ENCODE data around the gene MPZL1. TPM values are rescaled to one million over a fixed set of nuclear protein-coding genes. Genes with fewer than 3 reads are reported as not detected.
"Not testable (repeated sequence)": the region's sequence is repeated elsewhere in the genome, so short reads cannot be mapped to it uniquely, and the experiment has no call there.

The MPZL1 gene
- total RNA-seq, 1 donor from 2014 or later = 36.7 TPM

GRCh38 chr1:167821969-167822685 is 100.3 kb downstream of the MPZL1 start:
- intact Hi-C loops (cut with micrococcal nuclease) = no loop called here
- Mint-ChIP-seq H3K4me3 (ENCODE audit: low read depth) (no peak overlapping the region), H3K36me3 (ENCODE audit: low read depth) (no peaks in the 10 kb centered on the region), H3K9me3 (no peaks in the 10 kb centered on the region), H3K27me3 (ENCODE audit: low read depth) (peaks cover 4% of the 10 kb centered on the region), H3K27ac (no peak overlapping the region), H3K4me1 (ENCODE audit: low read depth) (peaks cover 4% of the 10 kb centered on the region)
- DNase-seq (ENCODE audit: low spot score) = no peak

GRCh38 chr1:167824163-167824794 is 102.5 kb downstream of the MPZL1 start:
- no peaks in the 10 kb centered on the region for H3K9me3 Mint-ChIP-seq
- peaks cover 4% of the 10 kb centered on the region for H3K27me3 Mint-ChIP-seq (ENCODE audit: low read depth)
- no peak overlapping the region for H3K27ac Mint-ChIP-seq
- no peak overlapping the region for H3K4me3 Mint-ChIP-seq (ENCODE audit: low read depth)
- intact Hi-C loops (cut with micrococcal nuclease) = no loop called here
- H3K36me3 Mint-ChIP-seq (ENCODE audit: low read depth) = no peaks in the 10 kb centered on the region
- no peak for DNase-seq (ENCODE audit: low spot score)
- H3K4me1 Mint-ChIP-seq (ENCODE audit: low read depth) = peaks cover 4% of the 10 kb centered on the region

- intact Hi-C loops (cut with micrococcal nuclease) = no loop called here
- Mint-ChIP-seq H3K4me1 (ENCODE audit: low read depth) (no peaks in the 10 kb centered on the region), H3K27me3 (ENCODE audit: low read depth) (peaks cover 4% of the 10 kb centered on the region), H3K27ac (no peak overlapping the region), H3K36me3 (ENCODE audit: low read depth) (no peaks in the 10 kb centered on the region), H3K9me3 (no peaks in the 10 kb centered on the region), H3K4me3 (ENCODE audit: low read depth) (no peak overlapping the region)
- DNase-seq (ENCODE audit: low spot score) = no peak
Measured at GRCh38 chr1:167825419-167826079, 103.8 kb downstream of the MPZL1 start.

GRCh38 chr1:167826127-167826526 is 104.3 kb downstream of the MPZL1 start:
- no peaks in the 10 kb centered on the region for H3K36me3 Mint-ChIP-seq (ENCODE audit: low read depth)
- H3K9me3 Mint-ChIP-seq = no peaks in the 10 kb centered on the region
- no peaks in the 10 kb centered on the region for H3K4me1 Mint-ChIP-seq (ENCODE audit: low read depth)
- no peak for DNase-seq (ENCODE audit: low spot score)
- intact Hi-C loops (cut with micrococcal nuclease) = no loop called here
- H3K27ac Mint-ChIP-seq = no peak overlapping the region
- H3K4me3 Mint-ChIP-seq (ENCODE audit: low read depth) = no peak overlapping the region
- H3K27me3 Mint-ChIP-seq (ENCODE audit: low read depth) = peaks cover 3% of the 10 kb centered on the region

GRCh38 chr1:167829868-167830267 is 108.1 kb downstream of the MPZL1 start:
- Mint-ChIP-seq H3K27me3 (ENCODE audit: low read depth) (no peaks in the 10 kb centered on the region), H3K4me1 (ENCODE audit: low read depth) (no peaks in the 10 kb centered on the region), H3K4me3 (ENCODE audit: low read depth) (no peak overlapping the region), H3K36me3 (ENCODE audit: low read depth) (no peaks in the 10 kb centered on the region), H3K27ac (no peak overlapping the region), H3K9me3 (no peaks in the 10 kb centered on the region)
- intact Hi-C loops (cut with micrococcal nuclease) = no loop called here
- DNase-seq (ENCODE audit: low spot score) = no peak

- DNase-seq (ENCODE audit: low spot score); H3K27ac Mint-ChIP-seq; H3K9me3 Mint-ChIP-seq; H3K4me3 Mint-ChIP-seq (ENCODE audit: low read depth); intact Hi-C loops (cut with micrococcal nuclease); H3K27me3 Mint-ChIP-seq (ENCODE audit: low read depth); H3K4me1 Mint-ChIP-seq (ENCODE audit: low read depth); H3K36me3 Mint-ChIP-seq (ENCODE audit: low read depth): not testable (repeated sequence)
Measured at GRCh38 chr1:167830668-167831067, 108.9 kb downstream of the MPZL1 start.

GRCh38 chr1:167832693-167833092 is 110.9 kb downstream of the MPZL1 start:
- Mint-ChIP-seq H3K27me3 (ENCODE audit: low read depth) (peaks cover 3% of the 10 kb centered on the region), H3K9me3 (no peaks in the 10 kb centered on the region), H3K4me1 (ENCODE audit: low read depth) (peaks cover 5% of the 10 kb centered on the region), H3K36me3 (ENCODE audit: low read depth) (no peaks in the 10 kb centered on the region), H3K27ac (no peak overlapping the region), H3K4me3 (ENCODE audit: low read depth) (no peak overlapping the region)
- intact Hi-C loops (cut with micrococcal nuclease) = no loop called here
- DNase-seq (ENCODE audit: low spot score) = no peak

- H3K36me3 Mint-ChIP-seq (ENCODE audit: low read depth) = no peaks in the 10 kb centered on the region
- no peak overlapping the region for H3K4me3 Mint-ChIP-seq (ENCODE audit: low read depth)
- H3K4me1 Mint-ChIP-seq (ENCODE audit: low read depth) = peaks cover 8% of the 10 kb centered on the region
- H3K27me3 Mint-ChIP-seq (ENCODE audit: low read depth) = peaks cover 13% of the 10 kb centered on the region
- no peak overlapping the region for H3K27ac Mint-ChIP-seq
- H3K9me3 Mint-ChIP-seq = no peaks in the 10 kb centered on the region
- intact Hi-C loops (cut with micrococcal nuclease) = no loop called here
- DNase-seq (ENCODE audit: low spot score) = no peak
Measured at GRCh38 chr1:167833904-167834303, 112.1 kb downstream of the MPZL1 start.

GRCh38 chr1:167836197-167836596 is 114.4 kb downstream of the MPZL1 start:
- no peak for DNase-seq (ENCODE audit: low spot score)
- H3K4me3 Mint-ChIP-seq (ENCODE audit: low read depth) = no peak overlapping the region
- H3K27ac Mint-ChIP-seq = no peak overlapping the region
- H3K27me3 Mint-ChIP-seq (ENCODE audit: low read depth) = peaks cover 18% of the 10 kb centered on the region
- no peaks in the 10 kb centered on the region for H3K9me3 Mint-ChIP-seq
- H3K36me3 Mint-ChIP-seq (ENCODE audit: low read depth) = no peaks in the 10 kb centered on the region
- intact Hi-C loops (cut with micrococcal nuclease) = no loop called here
- H3K4me1 Mint-ChIP-seq (ENCODE audit: low read depth) = peaks cover 8% of the 10 kb centered on the region

- intact Hi-C loops (cut with micrococcal nuclease) = no loop called here
- Mint-ChIP-seq H3K4me3 (ENCODE audit: low read depth) (no peak overlapping the region), H3K27me3 (ENCODE audit: low read depth) (peaks cover 20% of the 10 kb centered on the region), H3K4me1 (ENCODE audit: low read depth) (peaks cover 8% of the 10 kb centered on the region), H3K9me3 (no peaks in the 10 kb centered on the region), H3K27ac (no peak overlapping the region), H3K36me3 (ENCODE audit: low read depth) (no peaks in the 10 kb centered on the region)
- no peak for DNase-seq (ENCODE audit: low spot score)
Measured at GRCh38 chr1:167837326-167837725, 115.5 kb downstream of the MPZL1 start.

GRCh38 chr1:167839009-167839408 is 117.2 kb downstream of the MPZL1 start:
- intact Hi-C loops (cut with micrococcal nuclease) = no loop called here
- H3K27me3 Mint-ChIP-seq (ENCODE audit: low read depth) = peaks cover 20% of the 10 kb centered on the region
- H3K27ac Mint-ChIP-seq = no peak overlapping the region

More at GRCh38 chr1:167839009-167839408, 117.2 kb downstream of the MPZL1 start:
- H3K4me1 Mint-ChIP-seq (ENCODE audit: low read depth) = peaks cover 8% of the 10 kb centered on the region
- no peak overlapping the region for H3K4me3 Mint-ChIP-seq (ENCODE audit: low read depth)
- H3K36me3 Mint-ChIP-seq (ENCODE audit: low read depth) = no peaks in the 10 kb centered on the region
- H3K9me3 Mint-ChIP-seq = no peaks in the 10 kb centered on the region
- DNase-seq (ENCODE audit: low spot score) = no peak

All from activated T-helper 2 cell treated with anti-CD3 and anti-CD28 coated beads, Interferon-gamma antibody, Interleukin-2, Interleukin-4, amounts not matched to agents 10 μg/mL and 5 μg/mL and 100 μg/mL, durations not matched to agents 14 hours and 24 hours and 36 hours (primary cell).